Gastroesophageal sphincter (tissue), 3 donors: ENCODE data around the gene GIPC2.

ENCODE experiments used
- CTCF ChIP-seq, 4 experiments: fragments of 200-600 bp in 2 of 4; fragments of 450-650 bp in 2 of 4; sonication (generic) in 1 of 4; IDR thresholded peaks; one replicate each; pipeline ENCODE4 v1.5.1; 2017 to 2019; ENCODE audit warnings: antibody characterized with exemption in 4 of 4, mild to moderate bottlenecking in 2 of 4, moderate library complexity in 2 of 4
- EP300 ChIP-seq: sonication (generic); formaldehyde crosslinking; IDR thresholded peaks from one replicate; pipeline ENCODE4 v1.6.1; 2017; ENCODE audit warnings: antibody characterized with exemption, mild to moderate bottlenecking
- POLR2A ChIP-seq, 2 donors: fragments of 450-650 bp; IDR thresholded peaks; one replicate each; pipeline ENCODE4 v1.6.1; 2017; ENCODE audit warnings: antibody characterized with exemption in 2 of 2, mild to moderate bottlenecking in 2 of 2, moderate library complexity in 1 of 2
- POLR2AphosphoS5 ChIP-seq: sonication (generic); formaldehyde crosslinking; IDR thresholded peaks from one replicate; pipeline ENCODE4 v1.6.1; 2017; ENCODE audit warnings: antibody characterized with exemption

- no peak for TF ChIP-seq CTCF (IDR thresholded peaks at IDR 0.05)
- TF ChIP-seq POLR2A (IDR thresholded peaks at IDR 0.05), result no peak
- TF ChIP-seq POLR2AphosphoS5, result no peak
- no peak for TF ChIP-seq EP300
Observed at GRCh38 chr1:78005448-78005722, 40.4 kb upstream of the GIPC2 start.
